GM12892 (cell line): ENCODE measurements around the gene ASAH2B.
"Not testable (repeated sequence)": the region's sequence is repeated elsewhere in the genome, so short reads cannot be mapped to it uniquely, and the experiment has no call there.

Experiments used
- POLR2AphosphoS5 ChIP-seq: IDR thresholded peaks from 2 replicates; pipeline ENCODE4 v1.6.1; 2011; ENCODE audit warnings: low read depth, low read length, control low read depth
- TAF1 ChIP-seq: IDR thresholded peaks from 2 replicates; pipeline ENCODE4 v1.6.1; 2011; ENCODE audit warnings: low read depth, mild to moderate bottlenecking, control low read depth, low read length, borderline replicate concordance

GRCh38 chr10:50766774-50767513 is 27.2 kb downstream of the ASAH2B start:
- TF ChIP-seq POLR2AphosphoS5, TAF1: not testable (repeated sequence)
